ENCODE measurements around the gene GRM7.

Gene GRM7

GRCh38 chr3:7249493-7250076, 388.7 kb downstream of the GRM7 start:
- FAIRE-seq, result no peak

GRCh38 chr3:7254251-7254650, 393.3 kb downstream of the GRM7 start:
- FAIRE-seq, result no peak

- FAIRE-seq, result no peak
Observed at GRCh38 chr3:7260975-7261374, 400.1 kb downstream of the GRM7 start.

GRCh38 chr3:7263347-7264195, 402.7 kb downstream of the GRM7 start:
- FAIRE-seq, result no peak

GRCh38 chr3:7264196-7264526, 403.2 kb downstream of the GRM7 start:
- FAIRE-seq, result no peak

- FAIRE-seq, result no peak
Observed at GRCh38 chr3:7265736-7266135, 404.8 kb downstream of the GRM7 start.

- FAIRE-seq, result no peak
Observed at GRCh38 chr3:7266551-7266950, 405.6 kb downstream of the GRM7 start.

- no peak for FAIRE-seq
Observed at GRCh38 chr3:7270731-7271130, 409.8 kb downstream of the GRM7 start.

GRCh38 chr3:7271631-7272030, 410.7 kb downstream of the GRM7 start:
- FAIRE-seq, result no peak

GRCh38 chr3:7272203-7272602, 411.3 kb downstream of the GRM7 start:
- FAIRE-seq, result no peak

GRCh38 chr3:7275396-7275795, 414.5 kb downstream of the GRM7 start:
- FAIRE-seq, result no peak

GRCh38 chr3:7280318-7280717, 419.4 kb downstream of the GRM7 start:
- no peak for FAIRE-seq

- FAIRE-seq, result no peak
Observed at GRCh38 chr3:7282988-7283387, 422.1 kb downstream of the GRM7 start.

GRCh38 chr3:7285505-7285904, 424.6 kb downstream of the GRM7 start:
- FAIRE-seq, result peak; percentile 5

- no peak for FAIRE-seq
Observed at GRCh38 chr3:7288133-7288532, 427.2 kb downstream of the GRM7 start.

- FAIRE-seq, result no peak
Observed at GRCh38 chr3:7289121-7289520, 428.2 kb downstream of the GRM7 start.

GRCh38 chr3:7290077-7290825, 429.3 kb downstream of the GRM7 start:
- no peak for FAIRE-seq

- no peak for FAIRE-seq
Observed at GRCh38 chr3:7292362-7292761, 431.4 kb downstream of the GRM7 start.

- no peak for FAIRE-seq
Observed at GRCh38 chr3:7293286-7293685, 432.4 kb downstream of the GRM7 start.

GRCh38 chr3:7305561-7305960, 444.6 kb downstream of the GRM7 start:
- FAIRE-seq, result no peak

- FAIRE-seq, result no peak
Observed at GRCh38 chr3:7306901-7307300, 446.0 kb downstream of the GRM7 start.

GRCh38 chr3:7307410-7307809, 446.5 kb downstream of the GRM7 start:
- FAIRE-seq, result no peak

GRCh38 chr3:7309641-7310102, 448.8 kb downstream of the GRM7 start:
- FAIRE-seq, result no peak

- FAIRE-seq, result no peak
Observed at GRCh38 chr3:7315037-7315436, 454.1 kb downstream of the GRM7 start.

All from islet of Langerhans (tissue), 1 donor.